Measurements from ENCODE around the gene PTPRG.

Gene PTPRG

DNA sequence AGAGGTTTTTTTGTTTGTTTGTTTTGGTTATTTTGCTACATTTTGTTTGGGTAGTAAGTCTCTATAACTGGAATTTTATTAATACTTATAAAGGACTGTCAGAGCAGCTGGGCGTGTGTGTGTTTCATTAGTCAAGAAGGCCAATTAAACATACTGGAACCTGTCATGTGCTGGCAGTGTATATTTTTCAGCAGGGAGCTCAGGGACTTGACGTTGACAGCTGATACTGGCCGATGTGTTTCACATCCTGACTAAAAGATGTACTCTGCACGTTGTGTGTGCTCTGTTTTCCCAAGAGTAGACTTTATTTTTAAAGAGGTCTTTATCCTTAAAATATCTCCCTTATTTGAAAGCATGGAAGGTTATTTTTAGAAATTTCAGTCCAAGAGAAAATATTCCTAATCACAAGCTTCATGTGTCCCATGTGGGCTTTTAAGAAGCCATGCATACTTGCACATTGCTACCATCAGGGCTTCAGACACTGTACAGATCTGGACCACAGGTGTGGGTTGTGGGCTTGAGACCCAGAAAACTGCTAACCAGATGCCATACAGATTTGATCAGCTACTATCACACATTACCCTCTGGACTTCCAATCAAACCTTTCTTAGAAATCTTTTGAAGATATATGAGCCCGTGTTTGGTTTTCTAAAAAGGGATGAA lies 676.0 kb downstream of the PTPRG start:
- no peak for DNase-seq (ENCODE audit: low spot score)

DNA sequence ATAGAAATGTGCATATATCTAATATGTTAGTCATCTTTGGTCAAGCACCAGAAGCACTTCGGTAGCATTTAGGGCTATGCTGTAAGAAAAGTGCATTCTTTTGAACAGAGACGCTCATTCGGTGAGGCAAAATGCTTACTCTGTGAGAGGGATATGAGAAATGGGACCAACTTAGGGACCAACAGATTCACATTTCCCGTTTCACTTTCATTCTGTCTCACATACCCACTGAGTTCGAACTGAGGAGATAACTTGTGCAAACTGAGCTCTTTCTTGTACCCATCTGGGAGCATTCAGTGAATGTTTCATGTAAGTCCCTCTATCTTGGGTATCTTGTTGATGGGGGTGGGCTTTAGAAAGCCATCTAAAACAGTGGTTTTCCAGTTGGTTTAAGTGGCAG lies 676.6 kb downstream of the PTPRG start:
- no peak for DNase-seq (ENCODE audit: low spot score)

DNA sequence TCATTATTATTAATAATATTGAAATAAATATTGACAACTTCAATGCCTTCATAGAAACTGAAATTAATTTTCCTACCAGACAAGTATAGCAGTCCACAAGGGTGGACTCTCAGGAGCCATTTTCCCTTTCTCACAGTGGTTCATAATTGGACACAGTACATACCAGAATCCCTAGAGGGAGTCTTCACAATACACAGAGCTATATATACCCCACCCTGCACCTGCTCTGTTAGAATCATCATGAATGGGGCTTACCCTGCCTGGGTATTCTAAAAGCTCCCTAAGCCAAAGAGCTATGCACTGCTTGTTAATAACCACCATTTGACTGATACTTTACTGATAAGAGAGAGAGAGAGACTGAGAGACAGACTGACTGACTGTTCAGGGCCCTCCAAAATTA lies 677.1 kb downstream of the PTPRG start:
- no peak for DNase-seq (ENCODE audit: low spot score)

DNA sequence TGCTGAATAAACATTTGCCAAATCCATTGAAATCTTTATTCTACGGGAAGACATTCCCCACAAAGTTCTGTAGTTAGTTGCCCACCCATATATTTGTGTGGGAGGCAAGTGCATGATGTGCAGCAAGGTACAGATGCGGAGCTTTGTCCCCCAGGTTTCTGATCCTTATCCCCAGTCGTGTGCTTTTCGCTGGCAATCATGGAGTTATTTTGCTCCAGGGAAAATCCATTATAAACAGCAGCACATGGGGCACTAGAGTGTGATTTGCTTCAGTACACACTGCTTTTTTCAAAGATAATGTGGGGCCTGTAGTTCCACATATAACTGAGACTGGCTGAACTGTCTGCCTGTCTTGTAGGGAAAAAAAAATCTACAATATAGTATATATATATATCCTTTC lies 679.9 kb downstream of the PTPRG start:
- no peak for DNase-seq (ENCODE audit: low spot score)

DNA sequence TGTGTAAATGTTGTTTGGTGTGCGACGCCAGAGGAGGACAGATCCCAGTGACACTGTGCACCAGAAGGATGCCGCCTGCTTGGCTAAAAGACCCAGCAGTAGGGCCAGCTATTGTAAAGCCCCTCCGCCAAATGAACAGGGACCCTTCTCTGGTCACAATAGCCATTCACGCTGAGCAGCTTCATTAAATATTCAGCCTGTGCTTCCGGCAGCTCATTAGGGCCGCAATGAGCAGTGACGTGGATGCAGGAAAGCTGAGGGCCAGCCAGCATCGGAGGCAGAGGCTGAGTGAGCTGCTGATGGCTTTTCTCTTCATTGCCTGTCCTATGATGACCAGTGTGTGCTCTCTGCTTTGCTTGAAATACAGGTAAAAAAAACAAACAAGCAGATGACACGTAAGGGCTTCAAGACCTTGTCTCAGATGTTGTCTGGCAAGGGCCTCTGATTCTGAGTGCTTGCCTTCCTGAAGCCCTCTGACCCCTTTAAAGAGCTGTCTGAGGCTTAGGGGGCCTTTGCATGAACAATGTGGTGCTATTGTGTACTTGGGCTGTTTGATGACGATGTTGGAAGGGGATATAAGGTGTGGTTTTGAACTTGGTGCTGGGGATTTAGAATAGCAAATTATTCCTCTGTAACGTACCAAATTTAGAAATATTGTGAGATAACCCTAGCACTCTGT lies 681.6 kb downstream of the PTPRG start:
- no peak for DNase-seq (ENCODE audit: low spot score)

DNA sequence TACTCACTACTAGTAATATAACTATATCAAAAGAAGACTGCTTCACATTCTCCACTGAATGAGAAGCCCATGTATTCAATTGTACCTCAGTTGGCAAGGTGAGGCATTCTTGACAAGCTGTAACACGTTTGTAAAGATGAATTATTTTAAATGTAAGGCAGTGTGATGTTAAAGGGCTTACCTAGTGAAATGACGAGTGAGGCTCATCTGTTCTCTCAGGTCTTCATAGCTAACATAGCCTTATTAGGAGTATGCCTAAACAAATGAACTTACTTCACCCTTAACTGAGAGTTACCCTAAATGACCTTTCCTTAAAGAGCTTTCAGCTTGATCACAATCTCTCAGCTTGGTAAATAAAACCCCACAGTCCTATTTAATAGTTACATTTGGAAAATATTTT lies 684.7 kb downstream of the PTPRG start:
- no peak for DNase-seq (ENCODE audit: low spot score)

DNA sequence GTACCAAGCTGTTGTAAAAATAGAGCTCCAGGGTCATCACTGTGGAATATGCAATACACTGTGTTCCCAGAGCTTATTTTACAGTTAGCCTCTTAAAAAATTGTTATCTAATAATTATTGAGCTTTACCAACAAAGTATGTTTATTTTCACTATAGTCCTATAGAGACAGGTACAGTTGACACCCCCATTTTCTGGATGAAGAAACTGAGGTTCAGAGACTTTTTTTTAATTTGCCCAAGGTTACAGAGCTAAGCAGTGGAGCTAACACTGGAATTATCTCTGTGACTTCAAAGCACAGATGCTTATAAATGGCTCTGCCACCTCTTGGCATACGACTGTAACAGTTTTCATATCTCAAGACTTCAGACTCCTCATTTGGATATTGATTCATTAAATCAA lies 685.6 kb downstream of the PTPRG start:
- DNase-seq (ENCODE audit: low spot score) = no peak

DNA sequence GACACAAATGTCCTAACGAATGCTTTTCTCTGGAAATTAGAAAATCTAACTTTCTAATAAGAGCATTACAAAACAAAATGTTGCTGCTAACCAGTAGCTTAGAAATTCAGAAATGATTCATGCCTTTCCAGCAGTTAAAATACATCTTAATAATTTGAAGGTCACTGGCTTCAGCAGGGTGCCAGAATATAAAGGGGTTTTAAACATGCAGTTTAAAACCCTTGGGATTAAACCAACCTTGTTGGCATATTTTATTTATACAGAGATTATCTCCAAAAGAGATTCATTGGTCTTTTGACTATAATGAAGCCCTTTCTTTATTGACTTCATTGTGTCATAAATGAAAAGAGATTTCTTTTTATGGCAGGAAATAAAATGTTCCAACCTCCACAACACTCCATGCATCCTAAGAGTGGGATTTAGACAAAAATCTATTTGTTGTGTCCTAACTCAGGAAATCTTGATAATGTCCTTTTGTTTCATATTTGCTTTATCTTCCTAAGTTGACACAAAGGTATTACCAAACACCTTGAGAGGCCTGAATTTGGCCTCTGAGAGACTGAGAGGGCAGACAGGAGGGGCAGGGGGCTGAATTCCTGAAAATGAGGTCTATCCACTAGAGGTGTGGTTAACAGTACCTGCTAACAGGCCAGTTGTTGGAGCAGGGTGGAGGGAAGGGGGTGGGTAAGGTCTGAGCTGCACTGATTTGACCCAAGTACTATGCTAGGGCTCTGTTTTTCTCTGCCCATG lies 687.5 kb downstream of the PTPRG start:
- DNase-seq (ENCODE audit: low spot score) = no peak

DNA sequence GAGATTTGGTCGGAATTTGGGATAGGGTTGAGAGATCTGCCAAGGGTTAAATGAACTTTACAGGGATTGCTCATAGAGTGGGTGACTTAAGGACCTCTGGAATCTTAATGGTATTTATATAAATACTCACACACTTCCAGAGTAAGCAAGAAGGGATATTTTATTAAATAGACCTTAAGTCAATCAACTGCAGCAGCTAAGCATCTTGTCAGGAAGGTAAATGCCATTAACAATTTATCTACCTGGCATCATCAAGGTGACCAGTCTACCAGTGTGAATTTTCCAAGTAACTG lies 688.1 kb downstream of the PTPRG start:
- DNase-seq (ENCODE audit: low spot score) = no peak

DNA sequence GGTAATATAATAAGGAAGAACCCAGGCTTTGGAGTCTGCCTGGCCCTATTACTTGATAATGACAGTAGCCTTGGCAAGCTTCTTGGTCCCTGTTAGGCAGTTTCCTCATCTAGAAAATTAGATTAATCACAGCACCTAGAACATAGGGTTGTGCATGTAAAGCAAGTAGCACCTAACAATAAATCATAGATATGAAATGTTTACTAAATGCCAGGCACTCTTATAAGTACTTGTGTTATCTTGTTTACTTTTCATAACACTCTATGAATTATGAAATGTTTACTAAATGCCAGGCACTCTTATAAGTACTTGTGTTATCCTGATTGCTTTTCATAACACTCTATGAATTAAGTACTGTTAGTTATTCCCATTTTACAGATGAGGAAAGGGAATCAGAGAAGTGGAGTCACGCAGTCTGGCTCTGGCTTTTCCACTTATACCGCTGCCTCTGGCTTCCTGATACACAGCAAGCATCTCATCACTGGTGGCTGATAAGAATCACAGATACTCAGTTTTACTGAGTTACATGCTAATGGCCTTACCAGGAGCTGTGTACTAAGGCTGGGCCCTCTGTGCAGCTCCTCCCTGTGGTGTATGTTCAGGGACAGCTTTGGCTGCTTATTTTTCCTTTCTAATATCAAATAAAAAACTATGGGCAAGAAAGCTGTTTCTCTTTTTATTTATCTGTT lies 688.6 kb downstream of the PTPRG start:
- DNase-seq (ENCODE audit: low spot score) = no peak

DNA sequence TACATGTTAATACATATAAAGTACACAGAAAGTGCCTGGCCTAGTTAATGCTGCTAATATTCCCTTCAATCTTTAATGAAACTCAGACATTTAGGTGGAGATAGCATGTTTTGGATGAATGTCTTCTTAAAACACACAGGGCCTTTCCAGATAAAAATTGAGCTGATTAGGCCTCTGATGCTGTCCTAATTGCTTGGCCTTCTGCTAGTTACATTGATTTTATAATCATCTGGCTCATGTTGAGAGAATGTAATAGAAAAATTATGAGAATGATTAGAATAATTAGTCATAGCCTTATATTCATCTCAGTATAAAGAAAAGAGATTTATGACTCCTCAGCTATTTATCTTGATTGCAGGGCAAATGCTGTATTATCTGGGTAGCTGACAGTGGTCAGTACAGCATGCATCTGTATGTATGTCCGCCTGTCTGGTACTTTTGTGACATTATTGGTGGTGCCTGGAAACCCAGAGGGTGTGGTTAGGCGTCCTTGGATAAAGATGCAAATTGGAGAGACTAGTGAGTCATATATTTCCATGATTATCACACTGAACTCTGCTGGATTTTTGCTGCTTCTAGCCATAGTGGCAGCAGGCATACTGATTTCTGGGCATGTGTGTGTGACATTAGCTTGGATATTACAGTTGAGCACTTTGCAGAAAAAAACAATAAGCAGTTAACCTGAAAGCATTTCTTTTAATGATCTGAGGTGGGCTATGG lies 691.2 kb downstream of the PTPRG start:
- DNase-seq (ENCODE audit: low spot score) = no peak

DNA sequence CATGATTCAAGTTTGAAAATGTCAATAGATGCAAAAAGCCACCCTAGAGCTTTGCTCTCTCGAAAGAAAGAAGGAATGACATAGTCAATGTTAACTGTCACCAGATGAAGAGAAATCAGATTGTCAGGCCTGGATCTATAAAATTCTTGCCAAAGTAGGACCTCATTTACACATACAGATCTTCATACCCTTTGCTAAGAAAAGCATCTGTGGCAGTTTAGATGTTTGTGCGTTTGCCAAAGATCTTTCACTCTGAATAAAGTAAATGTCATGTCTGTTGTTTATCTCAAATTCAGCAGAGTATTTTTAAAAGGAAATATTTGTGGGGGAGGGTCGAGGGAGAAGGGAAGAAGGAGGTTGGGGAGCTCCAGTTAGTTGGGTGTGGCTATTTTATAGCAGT lies 692.6 kb downstream of the PTPRG start:
- no peak for DNase-seq (ENCODE audit: low spot score)

DNA sequence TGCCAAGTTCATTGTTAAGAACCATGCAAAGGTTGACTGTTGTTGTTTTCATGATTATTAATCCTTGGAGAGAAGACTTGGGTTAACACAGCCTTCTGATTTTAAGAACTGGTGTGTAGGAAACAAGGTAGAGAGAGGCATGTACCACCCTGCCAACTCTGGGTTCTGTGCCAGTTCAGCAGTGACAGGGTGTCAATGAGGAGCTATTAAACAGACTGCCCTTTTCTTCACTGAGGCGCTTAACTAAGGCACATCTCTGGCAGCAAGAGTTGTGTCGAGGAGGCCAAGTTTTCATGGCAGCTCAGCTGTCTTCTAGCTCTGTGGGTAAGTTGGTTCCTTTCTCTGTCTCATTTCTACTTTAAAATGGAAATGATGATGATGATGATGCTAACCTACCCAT lies 694.4 kb downstream of the PTPRG start:
- DNase-seq (ENCODE audit: low spot score) = no peak

DNA sequence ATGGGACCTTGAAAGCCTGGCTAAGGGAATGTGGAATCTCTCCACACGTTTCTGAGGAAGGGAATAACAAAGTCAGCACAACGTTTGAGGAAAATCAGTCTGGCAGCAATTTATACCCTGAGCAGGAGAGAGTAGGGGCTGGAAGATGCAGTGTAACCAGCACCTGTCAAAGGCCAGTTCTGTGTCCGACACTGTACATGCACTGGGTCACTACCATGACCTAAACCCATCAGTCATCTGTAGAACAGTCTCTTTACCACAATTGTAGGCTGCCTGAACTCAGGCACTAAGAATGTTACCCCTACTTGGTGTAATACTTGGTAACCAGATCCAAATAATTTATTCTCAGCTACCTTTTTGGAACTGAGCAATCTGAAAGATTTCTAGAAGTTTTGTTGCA lies 698.6 kb downstream of the PTPRG start:
- DNase-seq (ENCODE audit: low spot score) = no peak

DNA sequence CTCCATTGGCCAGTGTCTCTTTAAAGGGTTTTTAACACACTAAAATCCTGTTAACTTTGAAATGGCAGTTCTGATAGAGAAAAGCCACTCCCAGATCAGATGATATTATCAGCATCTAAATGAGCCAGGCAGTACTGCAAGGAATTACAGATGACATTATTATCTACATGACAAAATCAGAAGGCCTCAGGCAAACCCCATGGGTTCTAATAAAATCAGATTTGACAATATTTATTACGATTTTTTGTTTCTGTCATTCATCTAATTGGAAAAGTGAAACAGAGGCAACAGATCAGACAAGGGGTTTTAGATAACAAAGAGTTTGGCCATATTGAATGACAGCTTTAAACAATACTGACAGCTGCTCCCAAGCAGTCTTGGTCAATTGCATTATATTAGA lies 699.3 kb downstream of the PTPRG start:
- DNase-seq (ENCODE audit: low spot score) = no peak

DNA sequence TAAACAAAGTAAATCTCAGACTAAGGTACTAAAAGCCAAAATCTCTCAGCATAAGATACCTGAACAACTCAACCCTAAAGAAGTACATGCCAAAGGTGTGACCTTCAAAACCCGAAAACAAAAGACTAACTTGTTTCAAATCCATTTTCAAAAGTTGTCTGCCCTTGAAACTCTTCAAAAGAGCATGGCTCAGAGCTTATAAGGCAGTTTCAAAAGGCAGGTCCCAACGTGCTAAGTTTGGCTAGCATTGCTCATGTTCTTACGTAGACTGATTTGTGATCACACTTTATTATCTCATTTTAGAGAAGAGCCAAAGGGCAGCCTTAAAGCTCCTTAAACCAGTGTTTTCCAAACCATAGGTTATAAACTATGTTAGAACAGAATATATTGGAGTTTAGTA lies 699.8 kb downstream of the PTPRG start:
- no peak for DNase-seq (ENCODE audit: low spot score)

DNA sequence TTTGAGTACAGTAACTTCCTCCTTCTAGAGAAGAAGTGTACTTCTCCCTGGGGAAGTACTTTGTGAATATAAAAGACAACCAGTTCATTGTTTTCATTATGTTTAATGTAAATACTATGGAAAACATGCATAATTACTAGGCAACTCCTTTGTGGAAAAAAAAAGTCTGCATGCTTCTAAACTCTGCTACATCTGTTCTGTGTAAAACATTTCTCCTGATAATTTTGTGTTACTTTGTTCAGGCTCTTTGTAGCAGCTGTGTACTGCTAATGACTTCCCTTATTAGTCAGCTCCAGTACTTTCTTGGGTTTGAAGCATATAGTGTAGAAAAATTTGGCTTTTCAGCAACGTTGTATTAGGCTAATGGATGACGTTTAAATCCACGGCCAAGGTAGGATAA lies 700.4 kb downstream of the PTPRG start:
- no peak for DNase-seq (ENCODE audit: low spot score)

DNA sequence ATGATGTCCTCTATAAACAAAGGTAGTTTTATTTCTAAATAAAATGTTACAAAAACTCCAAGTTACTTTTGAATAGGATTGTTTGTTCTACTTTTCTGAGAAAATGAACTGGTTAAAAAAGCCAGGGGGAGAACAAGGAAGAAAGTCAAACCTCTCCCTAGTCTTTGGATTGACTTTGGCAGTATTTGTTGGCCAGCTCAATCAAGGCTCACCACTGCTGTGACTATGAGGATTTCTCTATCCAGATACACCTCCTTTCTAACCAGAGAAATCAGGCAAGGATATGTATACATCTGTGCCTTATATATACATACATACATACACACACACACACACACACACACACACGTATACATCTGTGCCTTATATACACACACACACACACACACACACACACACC lies 704.2 kb downstream of the PTPRG start:
- no peak for DNase-seq (ENCODE audit: low spot score)

DNA sequence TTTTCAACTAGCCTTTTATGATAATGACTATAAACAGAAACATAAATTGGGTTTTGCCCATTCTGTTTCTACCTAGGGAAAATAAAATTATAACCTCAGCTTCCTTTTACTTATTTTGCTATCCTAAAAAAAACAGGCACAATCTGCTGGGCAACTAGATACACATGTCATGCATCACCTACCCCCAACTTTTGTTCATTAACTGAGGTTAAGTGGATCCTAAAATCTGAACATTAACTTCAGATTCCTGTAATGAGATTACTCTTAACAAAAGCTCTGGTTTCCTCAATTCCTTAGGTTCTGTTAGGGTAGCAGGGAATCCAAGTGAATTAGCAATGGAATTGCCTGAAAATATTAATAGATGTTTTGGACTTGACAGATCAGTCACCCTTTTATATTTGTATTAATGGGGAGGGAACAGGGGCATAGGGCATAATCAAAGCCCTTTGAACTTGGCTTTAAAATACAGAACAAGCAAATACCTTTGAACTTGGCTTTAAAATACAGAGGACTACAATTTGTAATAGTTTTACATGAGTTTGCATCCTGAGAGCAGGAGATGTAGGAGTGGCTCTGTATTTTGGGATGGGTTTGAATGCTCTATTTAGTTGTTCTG lies 705.4 kb downstream of the PTPRG start:
- DNase-seq (ENCODE audit: low spot score) = no peak

DNA sequence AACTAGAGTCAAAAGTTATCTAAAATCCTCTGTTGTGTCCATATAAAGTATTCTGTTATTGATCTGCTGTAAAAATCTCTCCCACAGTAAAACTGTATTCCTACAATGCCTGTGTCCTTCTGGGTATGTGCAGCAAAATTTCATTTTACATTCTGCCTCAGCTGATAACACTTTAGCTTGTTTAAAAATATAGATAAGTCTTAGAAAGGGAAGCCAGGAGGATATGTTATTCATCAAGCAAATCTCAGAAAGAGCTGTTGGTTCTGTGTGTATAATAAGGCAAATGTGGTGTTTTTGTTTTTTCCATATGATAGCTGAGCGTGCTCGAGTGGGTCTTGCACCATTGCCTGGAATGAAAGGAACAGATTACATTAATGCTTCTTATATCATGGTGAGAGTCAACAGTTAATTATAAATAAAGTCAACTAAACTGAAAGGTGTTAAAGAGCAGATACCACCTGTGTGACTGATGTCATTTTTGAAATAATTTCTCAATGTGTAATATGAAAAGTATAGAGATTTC lies 715.3 kb downstream of the PTPRG start:
- no peak for DNase-seq (ENCODE audit: low spot score)

DNA sequence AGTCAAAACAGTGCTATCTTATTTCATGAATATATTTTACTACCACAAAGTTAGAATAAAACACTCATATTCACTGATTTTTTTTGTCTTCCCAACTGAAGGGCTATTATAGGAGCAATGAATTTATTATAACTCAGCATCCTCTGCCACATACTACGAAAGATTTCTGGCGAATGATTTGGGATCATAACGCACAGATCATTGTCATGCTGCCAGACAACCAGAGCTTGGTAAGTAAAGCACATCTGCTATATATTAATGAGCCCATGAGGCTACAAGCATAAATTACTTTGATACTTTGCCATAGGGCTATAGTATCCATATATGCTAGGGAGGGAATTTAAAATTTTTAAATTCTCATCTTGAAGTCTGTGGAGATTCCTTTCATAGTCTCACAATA lies 716.1 kb downstream of the PTPRG start:
- no peak for DNase-seq (ENCODE audit: low spot score)

DNA sequence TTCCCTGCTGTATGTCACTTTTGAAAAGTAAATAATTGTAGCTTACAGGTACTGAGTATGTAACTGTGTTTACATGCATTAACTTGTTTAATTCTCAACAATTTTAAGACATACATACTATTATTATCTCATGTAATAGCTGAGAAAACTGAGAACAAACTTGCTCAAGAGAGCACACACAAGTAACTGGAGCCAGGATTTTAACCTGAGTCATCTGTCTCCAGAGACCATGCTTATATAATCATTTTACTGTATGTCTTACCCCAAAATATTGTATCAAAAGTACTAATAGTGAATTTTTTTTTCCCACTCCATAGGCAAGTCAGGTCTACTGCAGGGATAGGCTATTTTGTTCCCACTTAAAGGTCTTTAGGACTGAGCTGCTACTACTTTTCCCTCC lies 716.6 kb downstream of the PTPRG start:
- no peak for DNase-seq (ENCODE audit: low spot score)

All from HuH-7.5 (cell line).